Fibroblast of lung (primary cell): ENCODE data around the gene CDH1. TPM values are rescaled to one million over a fixed set of nuclear protein-coding genes. Genes with fewer than 3 reads are reported as not detected.

Source experiments
- DNase-seq, 2 donors: peaks; one replicate each; pipeline versions ENCODE4 v3.0.0 to v3.0.0-alpha.2; 2010; ENCODE audit warnings: low read depth in 2 of 2
- H2AFZ ChIP-seq: 2 replicates; pipeline ENCODE4 v1.5.1; 2012; ENCODE audit warnings: low read length, control low read depth, inconsistent platforms
- H3K27ac ChIP-seq: 2 replicates; pipeline ENCODE4 v1.5.1; 2011; ENCODE audit warnings: low read length, control low read depth; ENCODE audit not compliant: insufficient read depth
- H3K27me3 ChIP-seq: 2 replicates; pipeline ENCODE4 v1.5.1; 2011; ENCODE audit warnings: mild to moderate bottlenecking, low read length; ENCODE audit not compliant: control insufficient read depth, insufficient read depth
- H3K36me3 ChIP-seq: 2 replicates; pipeline ENCODE4 v1.5.1; 2011; ENCODE audit warnings: low read length; ENCODE audit not compliant: control insufficient read depth, insufficient read depth
- H3K4me1 ChIP-seq: 2 replicates; pipeline ENCODE4 v1.5.1; 2011; ENCODE audit warnings: low read length; ENCODE audit not compliant: control insufficient read depth, insufficient read depth; ENCODE audit errors: extremely low read depth
- H3K4me2 ChIP-seq: 2 replicates; pipeline ENCODE4 v1.5.1; 2011; ENCODE audit warnings: low read length, control low read depth; ENCODE audit not compliant: insufficient read depth; ENCODE audit errors: extremely low read depth
- H3K4me3 ChIP-seq, 4 experiments: fragments of 200-600 bp in 1 of 4; sonication (generic) in 1 of 4; replicated peaks in 1 of 4; 2 replicates each; pipeline ENCODE4 v1.5.1; 2011 to 2016; ENCODE audit warnings: low read length in 4 of 4, low read depth in 3 of 4, mild to moderate bottlenecking in 3 of 4, control low read depth in 2 of 4, inconsistent platforms in 1 of 4, mixed read lengths in 1 of 4; ENCODE audit not compliant: insufficient read depth in 1 of 4; ENCODE audit errors: control extremely low read depth in 1 of 4
- H3K79me2 ChIP-seq: 2 replicates; pipeline ENCODE4 v1.5.1; 2012; ENCODE audit warnings: mild to moderate bottlenecking, low read length, inconsistent platforms; ENCODE audit not compliant: control insufficient read depth, insufficient read depth
- H3K9ac ChIP-seq: 2 replicates; pipeline ENCODE4 v1.5.1; 2011; ENCODE audit warnings: mild to moderate bottlenecking, low read length, control low read depth; ENCODE audit not compliant: insufficient read depth
- H3K9me3 ChIP-seq: 2 replicates; pipeline ENCODE4 v1.5.1; 2012; ENCODE audit warnings: low read depth, low read length; ENCODE audit not compliant: control insufficient read depth, insufficient read depth
- H4K20me1 ChIP-seq: 2 replicates; pipeline ENCODE4 v1.5.1; 2011; ENCODE audit warnings: low read length; ENCODE audit not compliant: control insufficient read depth, insufficient read depth; ENCODE audit errors: extremely low read depth
- EZH2 ChIP-seq: IDR thresholded peaks from 2 replicates; pipeline ENCODE4 v1.5.1; 2012; ENCODE audit warnings: low read length, control low read depth, mild to moderate bottlenecking; ENCODE audit errors: missing control alignments
- polyA plus RNA-seq, 2 donors: library from polyadenylated mRNA; depleted of rRNA in 1 of 2; stranded (reverse) in 1 of 2; unstranded in 1 of 2; fragments of >200 nt; gene quantifications; 2 replicates each; pipeline ENCODE4 v1.2.1, GENCODE V29; 2011 to 2012; ENCODE audit warnings: missing spikeins in 1 of 2
- total RNA-seq: library from RNA; depleted of rRNA; stranded (reverse); fragments of >200 nt; gene quantifications from 2 replicates; pipeline ENCODE4 v1.2.1, GENCODE V29; 2014
- TF ChIP-seq, protein P1 (sequence below), 2 donors: IDR thresholded peaks in 1 of 2; conservative IDR thresholded peaks in 1 of 2; 1 replicate in 1 of 2; 2 replicates in 1 of 2; pipeline ENCODE4 v1.5.1; 2011 to 2012; ENCODE audit warnings: low read length in 2 of 2, control low read depth in 1 of 2, inconsistent platforms in 1 of 2, low read depth in 1 of 2, mild to moderate bottlenecking in 1 of 2

Gene CDH1
- total and polyA plus RNA-seq, 2 donors (not counting 1 experiment from before 2014, with no cell fraction given): 0.02 TPM; not detected in 1

DNA sequence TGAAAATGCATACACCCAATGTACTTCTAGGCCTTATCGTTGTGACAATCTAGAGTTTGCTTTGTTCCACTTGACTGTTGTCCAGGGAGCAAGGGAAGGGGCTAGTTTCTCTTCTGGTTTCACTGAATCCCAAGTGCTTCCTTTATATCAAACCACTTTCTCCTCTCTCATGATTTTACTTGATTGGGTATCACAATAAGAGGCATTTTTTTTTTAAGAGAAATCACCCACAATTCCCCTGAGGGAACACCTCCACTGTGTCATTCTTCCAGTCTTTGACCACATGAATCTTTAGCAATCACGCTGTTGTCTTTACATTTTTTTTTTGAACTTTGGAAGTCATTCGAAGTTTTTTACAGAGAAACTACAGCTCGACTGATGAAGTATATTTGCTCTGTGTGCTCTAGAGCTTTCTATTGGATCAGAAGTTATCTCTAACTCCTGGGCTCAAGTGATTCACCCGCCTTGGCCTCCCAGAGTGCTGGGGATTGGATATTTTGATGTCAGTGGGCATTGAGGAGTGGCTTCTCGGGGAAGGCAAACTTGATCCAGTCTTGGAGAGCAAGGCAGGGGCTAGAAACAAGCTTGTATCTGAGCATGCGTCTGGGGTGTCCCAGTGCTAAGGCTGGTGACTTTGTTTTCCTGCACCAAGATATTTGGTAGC lies 3.0 kb downstream of the CDH1 start:
- no peak overlapping the region for H3K9ac ChIP-seq
- no peaks in the 10 kb centered on the region for H3K36me3 ChIP-seq
- no peak overlapping the region for H3K4me2 ChIP-seq
- no peak overlapping the region for H2AFZ ChIP-seq
- H3K27me3 ChIP-seq: peaks cover 19% of the 10 kb centered on the region
- no peak for DNase-seq
- TF ChIP-seq EZH2: no peak
- TF ChIP-seq, protein P1, sequence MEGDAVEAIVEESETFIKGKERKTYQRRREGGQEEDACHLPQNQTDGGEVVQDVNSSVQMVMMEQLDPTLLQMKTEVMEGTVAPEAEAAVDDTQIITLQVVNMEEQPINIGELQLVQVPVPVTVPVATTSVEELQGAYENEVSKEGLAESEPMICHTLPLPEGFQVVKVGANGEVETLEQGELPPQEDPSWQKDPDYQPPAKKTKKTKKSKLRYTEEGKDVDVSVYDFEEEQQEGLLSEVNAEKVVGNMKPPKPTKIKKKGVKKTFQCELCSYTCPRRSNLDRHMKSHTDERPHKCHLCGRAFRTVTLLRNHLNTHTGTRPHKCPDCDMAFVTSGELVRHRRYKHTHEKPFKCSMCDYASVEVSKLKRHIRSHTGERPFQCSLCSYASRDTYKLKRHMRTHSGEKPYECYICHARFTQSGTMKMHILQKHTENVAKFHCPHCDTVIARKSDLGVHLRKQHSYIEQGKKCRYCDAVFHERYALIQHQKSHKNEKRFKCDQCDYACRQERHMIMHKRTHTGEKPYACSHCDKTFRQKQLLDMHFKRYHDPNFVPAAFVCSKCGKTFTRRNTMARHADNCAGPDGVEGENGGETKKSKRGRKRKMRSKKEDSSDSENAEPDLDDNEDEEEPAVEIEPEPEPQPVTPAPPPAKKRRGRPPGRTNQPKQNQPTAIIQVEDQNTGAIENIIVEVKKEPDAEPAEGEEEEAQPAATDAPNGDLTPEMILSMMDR (conservative IDR thresholded peaks at IDR 0.05 in 1 of 2, IDR thresholded peaks at IDR 0.05 in 1 of 2; ENCODE audit: low read depth in 1 of 2, low read length in 2 of 2): no peak
- H4K20me1 ChIP-seq: no peaks in the 10 kb centered on the region
- no peaks in the 10 kb centered on the region for H3K9me3 ChIP-seq
- no peaks in the 10 kb centered on the region for H3K79me2 ChIP-seq
- H3K27ac ChIP-seq: no peak overlapping the region
- no peak overlapping the region for H3K4me3 ChIP-seq
- H3K4me1 ChIP-seq: no peaks in the 10 kb centered on the region

DNA sequence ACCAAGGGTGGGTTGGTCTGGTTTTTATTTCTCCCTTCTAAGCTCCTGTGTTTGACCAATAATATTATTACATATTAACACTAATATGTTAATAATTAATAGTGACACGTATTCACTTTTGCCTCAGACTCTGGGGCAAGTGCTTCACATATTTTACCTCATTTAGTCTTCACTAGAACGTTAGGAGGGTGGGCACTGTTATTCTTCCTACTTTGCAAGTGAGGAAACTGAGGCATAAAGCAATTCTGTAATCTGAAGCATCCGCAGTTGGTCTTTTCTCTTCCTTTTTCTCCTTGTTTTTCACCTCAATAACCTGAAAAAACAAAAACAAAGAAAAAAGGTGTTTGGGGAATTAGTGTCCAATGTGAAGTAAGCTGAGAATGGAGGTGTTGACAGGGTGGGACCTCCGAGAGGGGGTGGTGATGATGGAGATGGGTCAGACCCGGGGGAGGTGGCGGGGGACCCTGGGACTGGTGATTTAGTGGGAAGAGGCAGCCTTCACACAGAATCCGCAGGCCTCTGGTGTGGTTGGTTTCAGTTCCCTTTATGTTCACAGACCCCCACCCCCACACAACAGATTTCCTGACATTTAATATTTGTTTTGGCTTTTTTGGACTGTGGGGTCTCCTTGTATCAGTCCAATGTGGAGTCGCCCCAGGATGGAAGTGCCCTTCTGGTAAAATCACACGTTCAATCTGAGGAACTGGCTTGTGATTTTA lies 3.7 kb downstream of the CDH1 start:
- Histone ChIP-seq H3K4me1 (no peaks in the 10 kb centered on the region), H3K4me3 (no peak overlapping the region), H3K4me2 (no peak overlapping the region), H3K9ac (no peak overlapping the region), H3K27ac (no peak overlapping the region), H3K36me3 (no peaks in the 10 kb centered on the region), H3K79me2 (no peaks in the 10 kb centered on the region), H3K27me3 (peaks cover 19% of the 10 kb centered on the region), H4K20me1 (no peaks in the 10 kb centered on the region), H2AFZ (no peak overlapping the region), H3K9me3 (no peaks in the 10 kb centered on the region)
- no peak for DNase-seq
- no peak for TF ChIP-seq EZH2
- TF ChIP-seq, protein P1 (conservative IDR thresholded peaks at IDR 0.05 in 1 of 2, IDR thresholded peaks at IDR 0.05 in 1 of 2; ENCODE audit: low read depth in 1 of 2, low read length in 2 of 2): no peak

DNA sequence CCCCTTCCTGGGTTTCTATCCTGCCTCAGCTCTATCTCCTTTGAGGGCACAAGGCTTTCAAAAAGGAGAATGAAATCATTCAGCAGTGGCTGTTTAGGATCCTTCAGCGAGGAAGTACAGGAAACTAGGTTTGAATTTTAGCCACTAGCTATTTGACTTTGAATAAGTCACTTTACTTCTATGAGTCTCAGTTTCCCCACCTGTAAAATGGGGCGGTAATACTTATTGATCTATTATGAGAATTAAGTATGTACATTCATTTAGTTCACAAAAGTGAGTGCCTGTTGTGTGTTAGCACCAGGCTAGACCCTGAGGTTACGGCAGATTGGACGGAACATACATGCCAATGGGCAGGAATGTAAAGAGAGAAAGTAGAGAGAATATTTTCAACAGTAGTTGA lies 6.6 kb downstream of the CDH1 start:
- no peak overlapping the region for H3K4me2 ChIP-seq
- no peaks in the 10 kb centered on the region for H4K20me1 ChIP-seq
- DNase-seq: no peak
- H3K27me3 ChIP-seq: peaks cover 2% of the 10 kb centered on the region
- no peaks in the 10 kb centered on the region for H3K4me1 ChIP-seq
- TF ChIP-seq EZH2: no peak
- TF ChIP-seq, protein P1 (conservative IDR thresholded peaks at IDR 0.05 in 1 of 2, IDR thresholded peaks at IDR 0.05 in 1 of 2; ENCODE audit: low read depth in 1 of 2, low read length in 2 of 2): no peak
- H2AFZ ChIP-seq: no peak overlapping the region
- no peaks in the 10 kb centered on the region for H3K9me3 ChIP-seq
- H3K79me2 ChIP-seq: no peaks in the 10 kb centered on the region
- H3K4me3 ChIP-seq: no peak overlapping the region
- H3K9ac ChIP-seq: no peak overlapping the region
- H3K36me3 ChIP-seq: no peaks in the 10 kb centered on the region
- no peak overlapping the region for H3K27ac ChIP-seq
